ENCODE data around the gene BCKDK.
"Not testable (repeated sequence)": the region's sequence is repeated elsewhere in the genome, so short reads cannot be mapped to it uniquely, and the experiment has no call there.

The BCKDK gene

GRCh38 chr16:31144418-31144817, 36.2 kb downstream of the BCKDK start:
- not testable (repeated sequence) for DNase-seq

- no peak for DNase-seq
These were observed 37.3 kb downstream of the BCKDK start for GRCh38 chr16:31145398-31145990.

GRCh38 chr16:31147574-31147973, 39.4 kb downstream of the BCKDK start:
- DNase-seq, result no peak

- no peak for DNase-seq
These were observed 40.1 kb downstream of the BCKDK start for GRCh38 chr16:31148281-31148728.

GRCh38 chr16:31148896-31149295, 40.7 kb downstream of the BCKDK start:
- DNase-seq, result no peak

- DNase-seq, result no peak
These were observed 41.1 kb downstream of the BCKDK start for GRCh38 chr16:31149332-31149731.

- DNase-seq, result no peak
These were observed 42.0 kb downstream of the BCKDK start, which contains the start of gene PRSS36 for GRCh38 chr16:31149894-31150890. PRSS36 (minus strand) TSS chr16:31150066; CDS start chr16:31150035, 31 bp downstream.

GRCh38 chr16:31150976-31151375, 42.8 kb downstream of the BCKDK start:
- DNase-seq, result not testable (repeated sequence)

GRCh38 chr16:31157136-31157535, 49.0 kb downstream of the BCKDK start:
- DNase-seq, result no peak
